ENCODE results near the gene ATP6V0A4.

DNA sequence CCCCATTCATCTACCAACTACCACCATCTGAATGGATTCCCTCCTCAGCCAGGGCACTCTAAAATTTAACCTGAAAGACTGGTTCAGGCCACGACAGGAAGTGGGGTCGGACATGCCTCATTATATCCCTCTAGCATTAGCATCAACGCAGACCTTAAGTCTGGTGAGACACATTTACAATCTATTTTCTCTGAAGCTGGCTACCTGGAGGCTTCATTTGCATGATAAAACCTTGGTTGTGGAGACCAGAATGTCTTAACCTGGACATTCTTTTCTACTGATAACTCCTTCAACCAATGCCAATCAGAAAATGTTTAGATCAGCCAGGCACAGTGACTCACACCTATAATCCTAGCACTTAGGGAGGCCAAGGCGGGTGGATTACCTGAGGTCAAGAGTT is 139.1 kb downstream of the ATP6V0A4 start:
- TF ChIP-seq ZFP30 (CRISPR knock-in tag; IDR thresholded peaks at IDR 0.05) (no peak), ARNTL (CRISPR knock-in tag; IDR thresholded peaks at IDR 0.05; ENCODE audit: borderline replicate concordance, low read depth) (no peak), ISL1 (CRISPR knock-in tag; IDR thresholded peaks at IDR 0.05) (no peak), ESRRG (CRISPR knock-in tag; IDR thresholded peaks at IDR 0.05) (no peak)
- TF ChIP-seq, protein P1, sequence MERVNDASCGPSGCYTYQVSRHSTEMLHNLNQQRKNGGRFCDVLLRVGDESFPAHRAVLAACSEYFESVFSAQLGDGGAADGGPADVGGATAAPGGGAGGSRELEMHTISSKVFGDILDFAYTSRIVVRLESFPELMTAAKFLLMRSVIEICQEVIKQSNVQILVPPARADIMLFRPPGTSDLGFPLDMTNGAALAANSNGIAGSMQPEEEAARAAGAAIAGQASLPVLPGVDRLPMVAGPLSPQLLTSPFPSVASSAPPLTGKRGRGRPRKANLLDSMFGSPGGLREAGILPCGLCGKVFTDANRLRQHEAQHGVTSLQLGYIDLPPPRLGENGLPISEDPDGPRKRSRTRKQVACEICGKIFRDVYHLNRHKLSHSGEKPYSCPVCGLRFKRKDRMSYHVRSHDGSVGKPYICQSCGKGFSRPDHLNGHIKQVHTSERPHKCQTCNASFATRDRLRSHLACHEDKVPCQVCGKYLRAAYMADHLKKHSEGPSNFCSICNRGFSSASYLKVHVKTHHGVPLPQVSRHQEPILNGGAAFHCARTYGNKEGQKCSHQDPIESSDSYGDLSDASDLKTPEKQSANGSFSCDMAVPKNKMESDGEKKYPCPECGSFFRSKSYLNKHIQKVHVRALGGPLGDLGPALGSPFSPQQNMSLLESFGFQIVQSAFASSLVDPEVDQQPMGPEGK (CRISPR knock-in tag; IDR thresholded peaks at IDR 0.05; ENCODE audit: borderline replicate concordance), result no peak

Data from SK-N-SH treated with all-trans-retinoic acid at 6 μM for 48 hours (cell line).